Caco-2 (cell line): ENCODE data around the gene ABL2. TPM values are rescaled to one million over a fixed set of nuclear protein-coding genes. Genes with fewer than 3 reads are reported as not detected.
A peak's percentile ranks its signal among the peaks of the same experiment; 100 is the strongest.

Source experiments
- BruUV-seq: library from RNA; stranded (reverse); fragments of 400-500 nt; replicated peaks from 2 replicates; lab custom pipeline; 2021; lab: Mats Ljungman, UMichigan
- CTCF ChIA-PET: fragments of 300-600 bp; sonication (Branson Sonifier 250); formaldehyde crosslinking; loops from one replicate; lab custom pipeline; 2022; ENCODE audit warnings: antibody characterized with exemption; lab: Charles Lee
- POLR2A ChIA-PET: fragments of 300-600 bp; sonication (Branson Sonifier 250); formaldehyde crosslinking; loops from one replicate; lab custom pipeline; 2022; ENCODE audit warnings: antibody characterized with exemption; lab: Charles Lee
- DNase-seq, 2 experiments: peaks; one replicate each; pipeline versions ENCODE4 v3.0.0 to v3.0.0-alpha.2; 2020 to 2022
- H3K27me3 ChIP-seq: replicated peaks from 2 replicates; pipeline ENCODE4 v1.6.0; 2011; ENCODE audit warnings: low read length; ENCODE audit not compliant: control insufficient read depth, insufficient read depth
- H3K36me3 ChIP-seq: 2 replicates; pipeline ENCODE4 v1.5.1; 2011; ENCODE audit warnings: low read length; ENCODE audit not compliant: control insufficient read depth, insufficient read depth
- H3K4me1 ChIP-seq: fragments of 250-450 bp; sonication (Bioruptor Pico); 2 replicates; pipeline ENCODE4 v1.5.1; 2020; ENCODE audit warnings: mild to moderate bottlenecking
- H3K4me3 ChIP-seq: 2 replicates; pipeline ENCODE4 v1.5.1; 2011; ENCODE audit warnings: low read depth, mild to moderate bottlenecking, control low read depth, low read length
- H3K9me3 ChIP-seq: fragments of 250-450 bp; sonication (Bioruptor Pico); 2 replicates; pipeline ENCODE4 v1.5.1; 2020; ENCODE audit warnings: mild to moderate bottlenecking, moderate library complexity
- H3K27ac Mint-ChIP-seq: one replicate; pipeline ENCODE4 v1.8.0; 2022; ENCODE audit warnings: mixed read lengths; ENCODE audit not compliant: unreplicated experiment
- H3K27me3 Mint-ChIP-seq: one replicate; pipeline ENCODE4 v1.8.0; 2022; ENCODE audit warnings: mixed read lengths; ENCODE audit not compliant: insufficient read depth, unreplicated experiment
- H3K36me3 Mint-ChIP-seq: one replicate; pipeline ENCODE4 v1.8.0; 2022; ENCODE audit warnings: mild to moderate bottlenecking, mixed read lengths; ENCODE audit not compliant: insufficient read depth, unreplicated experiment
- H3K4me1 Mint-ChIP-seq: one replicate; pipeline ENCODE4 v1.8.0; 2022; ENCODE audit warnings: low read depth, mixed read lengths; ENCODE audit not compliant: unreplicated experiment
- H3K4me3 Mint-ChIP-seq: one replicate; pipeline ENCODE4 v1.8.0; 2022; ENCODE audit warnings: mild to moderate bottlenecking, moderate library complexity, mixed read lengths; ENCODE audit not compliant: unreplicated experiment
- H3K9me3 Mint-ChIP-seq: one replicate; pipeline ENCODE4 v1.8.0; 2022; ENCODE audit warnings: mixed read lengths; ENCODE audit not compliant: unreplicated experiment
- CTCF ChIP-seq, 2 experiments: fragments of 200-600 bp in 1 of 2; IDR thresholded peaks; 1 replicate in 1 of 2; 2 replicates in 1 of 2; pipeline versions ENCODE4 v1.5.1 to v1.8.0; 2011 to 2022; ENCODE audit warnings: antibody characterized with exemption in 1 of 2, control low read depth in 1 of 2, inconsistent platforms in 1 of 2, low read depth in 1 of 2, low read length in 1 of 2, mild to moderate bottlenecking in 1 of 2, moderate library complexity in 1 of 2; ENCODE audit not compliant: insufficient read depth in 1 of 2, severe bottlenecking in 1 of 2, unreplicated experiment in 1 of 2
- intact Hi-C: fragments of 100-400 bp; cut with micrococcal nuclease; formaldehyde crosslinking; loops from one replicate; pipeline ENCODE4 v1.10.0; 2022; ENCODE audit not compliant: unreplicated experiment
- total RNA-seq: library from RNA; stranded (reverse); gene quantifications from 2 replicates; pipeline ENCODE4 v1.2.3, GENCODE V29; 2022

The ABL2 gene
- total RNA-seq, 1 experiment from 2014 or later, result 21.6 TPM

DNA sequence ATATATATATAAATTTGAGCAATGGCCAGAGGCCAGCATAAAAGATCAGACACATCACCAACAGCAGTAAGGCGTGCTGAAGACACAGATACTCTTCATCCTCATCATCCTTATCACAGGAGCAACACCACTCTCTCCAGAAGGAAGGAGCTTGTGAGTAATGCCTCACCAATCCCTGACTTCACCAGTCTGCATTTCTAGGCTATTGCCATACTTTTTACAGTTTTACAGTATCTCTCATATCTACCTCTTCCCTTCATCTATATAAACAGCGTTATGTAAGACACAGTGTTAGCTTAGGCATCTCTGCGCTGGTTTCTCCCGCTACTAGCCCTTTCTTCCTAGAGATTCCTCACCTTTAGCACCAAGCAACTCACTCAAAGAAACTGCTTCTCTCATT lies 2.4 kb upstream of the ABL2 start:
- peaks cover 33% of the 10 kb centered on the region for H3K4me1 ChIP-seq
- DNase-seq, result no peak
- POLR2A ChIA-PET, result no interaction called here

GRCh38 chr1:179230721-179231120 lies 1.2 kb upstream of the ABL2 start:
- H3K9me3 ChIP-seq, result no peaks in the 10 kb centered on the region
- intact Hi-C loops, result no loop called here
- CTCF ChIA-PET, result no interaction called here

More for the DNA sequence above, 2.4 kb upstream of the ABL2 start:
- Histone ChIP-seq H3K4me3 (no peak overlapping the region), H3K9me3 (no peaks in the 10 kb centered on the region), H3K27me3 (no peaks in the 10 kb centered on the region), H3K36me3 (no peaks in the 10 kb centered on the region)
- H3K27me3 Mint-ChIP-seq, result no peaks in the 10 kb centered on the region
- H3K4me1 Mint-ChIP-seq, result peaks cover 30% of the 10 kb centered on the region
- no peak overlapping the region for H3K4me3 Mint-ChIP-seq
- peaks cover 13% of the 10 kb centered on the region for H3K36me3 Mint-ChIP-seq
- TF ChIP-seq CTCF (IDR thresholded peaks at IDR 0.05; ENCODE audit: insufficient read depth in 1 of 2, low read depth in 1 of 2, low read length in 1 of 2, severe bottlenecking in 1 of 2, unreplicated experiment in 1 of 2), result no peak
- no peaks in the 10 kb centered on the region for H3K9me3 Mint-ChIP-seq
- intact Hi-C loops, result no loop called here
- no TSS peak for BruUV-seq
- no peak overlapping the region for H3K27ac Mint-ChIP-seq
- CTCF ChIA-PET, result interaction anchor here (0.6 kb wide), 1 partner anchor 155 kb away, joined by 3 read pairs; no protein-coding TSS in a partner anchor

GRCh38 chr1:179230251-179230650 lies 774 bp upstream of the ABL2 start:
- H3K4me1 ChIP-seq, result peaks cover 39% of the 10 kb centered on the region
- Mint-ChIP-seq H3K4me1 (peaks cover 39% of the 10 kb centered on the region), H3K36me3 (peaks cover 25% of the 10 kb centered on the region), H3K4me3 (peak overlapping the region; percentile 76), H3K27ac (peak overlapping the region; percentile 5), H3K27me3 (no peaks in the 10 kb centered on the region), H3K9me3 (no peaks in the 10 kb centered on the region)
- CTCF ChIA-PET, result no interaction called here
- no peaks in the 10 kb centered on the region for H3K36me3 ChIP-seq
- no peaks in the 10 kb centered on the region for H3K9me3 ChIP-seq
- BruUV-seq, result no TSS peak
- no peak for TF ChIP-seq CTCF (IDR thresholded peaks at IDR 0.05; ENCODE audit: insufficient read depth in 1 of 2, low read depth in 1 of 2, low read length in 1 of 2, severe bottlenecking in 1 of 2, unreplicated experiment in 1 of 2)
- peak overlapping the region; percentile 81 for H3K4me3 ChIP-seq
- intact Hi-C loops, result no loop called here
- no peak for DNase-seq
- POLR2A ChIA-PET, result no interaction called here
- H3K27me3 ChIP-seq, result no peaks in the 10 kb centered on the region

More at GRCh38 chr1:179230721-179231120, 1.2 kb upstream of the ABL2 start:
- Mint-ChIP-seq H3K9me3 (no peaks in the 10 kb centered on the region), H3K4me3 (peak overlapping the region; percentile 76), H3K27me3 (no peaks in the 10 kb centered on the region), H3K36me3 (peaks cover 25% of the 10 kb centered on the region), H3K27ac (no peak overlapping the region), H3K4me1 (peaks cover 39% of the 10 kb centered on the region)
- no peaks in the 10 kb centered on the region for H3K36me3 ChIP-seq
- DNase-seq, result no peak
- POLR2A ChIA-PET, result no interaction called here
- H3K4me1 ChIP-seq, result peaks cover 39% of the 10 kb centered on the region
- H3K4me3 ChIP-seq, result no peak overlapping the region
- no TSS peak for BruUV-seq
- no peak for TF ChIP-seq CTCF (IDR thresholded peaks at IDR 0.05; ENCODE audit: insufficient read depth in 1 of 2, low read depth in 1 of 2, low read length in 1 of 2, severe bottlenecking in 1 of 2, unreplicated experiment in 1 of 2)
- H3K27me3 ChIP-seq, result no peaks in the 10 kb centered on the region
